Measurements from ENCODE around the gene OR7C1. TPM values are rescaled to one million over a fixed set of nuclear protein-coding genes. Genes with fewer than 3 reads are reported as not detected.

OR7C1 gene
- total and polyA plus RNA-seq, 2 of the 13 experiments (the other 11 are each of a cell fraction or from before 2014, with no cell fraction given): not detected

DNA sequence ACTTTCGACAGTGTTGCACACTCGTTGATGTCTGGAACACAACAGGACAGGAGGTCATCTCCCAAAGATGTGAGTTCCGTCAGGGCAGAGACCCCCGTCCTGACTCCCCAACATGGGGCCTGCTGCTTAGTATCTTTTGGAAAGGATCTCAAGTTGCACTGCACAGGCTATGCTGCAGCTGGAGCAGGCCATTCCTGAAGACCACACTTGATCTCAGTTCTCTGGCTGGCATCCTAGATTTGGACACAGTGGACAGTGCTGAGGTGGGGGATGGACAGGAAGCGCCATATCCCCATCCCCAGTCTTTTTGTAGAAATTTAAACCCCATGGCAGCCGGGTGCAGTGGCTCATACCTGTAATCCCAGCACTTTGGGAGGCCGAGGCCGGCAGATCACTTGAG lies 62.5 kb downstream of the OR7C1 start:
- Histone ChIP-seq H3K4me1 (ENCODE audit: insufficient read depth, low read length) (no peaks in the 10 kb centered on the region), H3K4me3 (replicated peaks in 1 of 3; ENCODE audit: insufficient read depth in 1 of 3, low read depth in 2 of 3, low read length in 3 of 3) (no peak overlapping the region), H3K36me3 (replicated peaks in 1 of 2; ENCODE audit: control insufficient read depth in 1 of 2, insufficient read depth in 2 of 2, low read length in 2 of 2) (no peaks in the 10 kb centered on the region), H3K79me2 (ENCODE audit: insufficient read depth, low read length) (no peaks in the 10 kb centered on the region), H3K27ac (ENCODE audit: extremely low read length, insufficient read depth, low read length) (no peak overlapping the region), H3K27me3 (ENCODE audit: control insufficient read depth in 1 of 2, insufficient read depth in 2 of 2, low read length in 2 of 2) (0 out of 5 replicates have a peak, but pooled peaks cover 0 to 5% of the 10 kb centered on the region in 2 experiments), H3K4me2 (ENCODE audit: low read depth, low read length) (no peak overlapping the region), H3K9ac (ENCODE audit: insufficient read depth, low read depth, low read length) (no peak overlapping the region), H3K9me3 (ENCODE audit: low read length) (no peaks in the 10 kb centered on the region), H4K20me1 (ENCODE audit: insufficient read depth, low read length) (no peaks in the 10 kb centered on the region), H2AFZ (ENCODE audit: low read length) (no peak overlapping the region)
- ATAC-seq (no peak), FAIRE-seq (no peak), DNase-seq (ENCODE audit: low spot score) (no peak)
- TF ChIP-seq ZNF784 (CRISPR knock-in tag; IDR thresholded peaks at IDR 0.05; ENCODE audit: borderline replicate concordance) (no peak), ZNF788 (CRISPR knock-in tag; IDR thresholded peaks at IDR 0.05; ENCODE audit: borderline replicate concordance) (no peak), SNAI1 (CRISPR knock-in tag; IDR thresholded peaks at IDR 0.05; ENCODE audit: borderline replicate concordance) (no peak), ZNF329 (CRISPR knock-in tag; IDR thresholded peaks at IDR 0.05; ENCODE audit: low read depth) (peak; percentile 87)
- BruUV-seq (replicated peaks): no TSS peak
- ChIA-PET POLR2A (no interaction called here), CTCF (ENCODE audit: low intra/inter-chr PET ratio, low total read pairs) (no interaction called here)
- intact Hi-C loops (cut with micrococcal nuclease; ENCODE audit: unreplicated experiment): no loop called here
- in situ Hi-C loops (cut with HindIII; ENCODE audit: extremely low pct_ligation_motif_present, low pct_unique_long_range_greater_than_20kb): no loop called here
- 21% methylated on average over 5 of the region's 8 CpGs for WGBS (ENCODE audit: low lambda C conversion rate)

DNA sequence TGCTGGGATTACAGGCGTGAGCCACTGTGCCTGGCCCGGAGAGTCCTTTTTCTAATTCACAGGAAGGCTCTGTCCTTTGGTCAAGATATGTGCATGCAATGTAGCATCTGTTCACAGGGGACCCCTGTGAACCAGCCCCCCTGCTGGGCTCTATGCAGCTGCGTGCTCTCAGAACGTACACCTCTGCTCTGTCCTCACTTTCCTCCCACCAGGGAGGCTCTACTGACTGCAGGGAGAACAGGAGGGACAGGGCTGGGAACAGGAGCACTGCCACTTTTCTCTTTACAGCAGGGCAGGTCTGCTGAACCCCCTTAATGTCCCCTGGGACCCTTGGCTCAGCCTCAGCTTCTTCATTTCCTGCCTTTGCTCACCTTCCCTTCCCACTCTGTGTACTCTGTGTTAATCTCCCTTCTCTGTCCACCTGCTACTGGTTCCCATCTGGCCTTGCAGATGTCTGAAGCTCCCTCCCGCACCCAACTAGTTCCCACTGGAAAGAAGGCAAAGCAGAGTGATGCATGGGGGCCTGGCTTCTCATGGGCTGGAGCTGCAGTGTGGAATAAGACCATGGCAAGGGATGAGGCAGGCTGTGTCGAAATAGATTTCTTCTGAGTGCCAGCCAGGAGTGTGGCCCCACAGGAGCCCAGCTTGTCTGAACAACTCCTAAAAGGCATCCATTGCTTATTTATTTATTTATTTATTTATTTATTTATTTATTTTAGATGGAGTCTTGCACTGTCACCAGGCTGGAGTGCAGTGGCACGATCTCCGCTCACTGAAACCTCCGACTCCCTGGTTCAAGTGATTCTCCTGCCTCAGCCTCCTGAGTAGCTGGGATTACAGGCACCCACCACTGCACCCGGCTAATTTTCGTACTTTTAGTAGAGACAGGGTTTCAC lies 63.8 kb downstream of the OR7C1 start:
- no TSS peak for BruUV-seq (replicated peaks)
- ChIA-PET POLR2A (no interaction called here), CTCF (ENCODE audit: low intra/inter-chr PET ratio, low total read pairs) (no interaction called here)
- H3K4me3 ChIP-seq (replicated peaks in 1 of 3; ENCODE audit: insufficient read depth in 1 of 3, low read depth in 2 of 3, low read length in 3 of 3): no peak overlapping the region
- no peak overlapping the region for H3K27ac ChIP-seq (ENCODE audit: extremely low read length, insufficient read depth, low read length)
- intact Hi-C loops (cut with micrococcal nuclease; ENCODE audit: unreplicated experiment): no loop called here
- in situ Hi-C loops (cut with HindIII; ENCODE audit: extremely low pct_ligation_motif_present, low pct_unique_long_range_greater_than_20kb): no loop called here
- ATAC-seq: no peak
- no peaks in the 10 kb centered on the region for H3K36me3 ChIP-seq (replicated peaks in 1 of 2; ENCODE audit: control insufficient read depth in 1 of 2, insufficient read depth in 2 of 2, low read length in 2 of 2)
- no peak for FAIRE-seq
- no peaks in the 10 kb centered on the region for H3K4me1 ChIP-seq (ENCODE audit: insufficient read depth, low read length)
- no peaks in the 10 kb centered on the region for H3K79me2 ChIP-seq (ENCODE audit: insufficient read depth, low read length)
- H2AFZ ChIP-seq (ENCODE audit: low read length): no peak overlapping the region
- H3K9ac ChIP-seq (ENCODE audit: insufficient read depth, low read depth, low read length): no peak overlapping the region
- no peaks in the 10 kb centered on the region for H3K9me3 ChIP-seq (ENCODE audit: low read length)
- 32% methylated on average over 9 of the region's 11 CpGs for WGBS (ENCODE audit: low lambda C conversion rate)
- H4K20me1 ChIP-seq (ENCODE audit: insufficient read depth, low read length): no peaks in the 10 kb centered on the region
- no peak for DNase-seq (ENCODE audit: low spot score)
- 0 out of 5 replicates have a peak, but pooled peaks cover 0 to 4% of the 10 kb centered on the region in 2 experiments for H3K27me3 ChIP-seq (ENCODE audit: control insufficient read depth in 1 of 2, insufficient read depth in 2 of 2, low read length in 2 of 2)
- no peak overlapping the region for H3K4me2 ChIP-seq (ENCODE audit: low read depth, low read length)
- no peak for TF ChIP-seq STAG1 (CRISPR knock-in tag; IDR thresholded peaks at IDR 0.05)
- TF ChIP-seq, protein P1, sequence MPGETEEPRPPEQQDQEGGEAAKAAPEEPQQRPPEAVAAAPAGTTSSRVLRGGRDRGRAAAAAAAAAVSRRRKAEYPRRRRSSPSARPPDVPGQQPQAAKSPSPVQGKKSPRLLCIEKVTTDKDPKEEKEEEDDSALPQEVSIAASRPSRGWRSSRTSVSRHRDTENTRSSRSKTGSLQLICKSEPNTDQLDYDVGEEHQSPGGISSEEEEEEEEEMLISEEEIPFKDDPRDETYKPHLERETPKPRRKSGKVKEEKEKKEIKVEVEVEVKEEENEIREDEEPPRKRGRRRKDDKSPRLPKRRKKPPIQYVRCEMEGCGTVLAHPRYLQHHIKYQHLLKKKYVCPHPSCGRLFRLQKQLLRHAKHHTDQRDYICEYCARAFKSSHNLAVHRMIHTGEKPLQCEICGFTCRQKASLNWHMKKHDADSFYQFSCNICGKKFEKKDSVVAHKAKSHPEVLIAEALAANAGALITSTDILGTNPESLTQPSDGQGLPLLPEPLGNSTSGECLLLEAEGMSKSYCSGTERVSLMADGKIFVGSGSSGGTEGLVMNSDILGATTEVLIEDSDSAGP (CRISPR knock-in tag; IDR thresholded peaks at IDR 0.05; ENCODE audit: borderline replicate concordance): no peak
- no peak for TF ChIP-seq KLF9 (CRISPR knock-in tag; IDR thresholded peaks at IDR 0.05; ENCODE audit: low read depth)
- TF ChIP-seq, protein P2, sequence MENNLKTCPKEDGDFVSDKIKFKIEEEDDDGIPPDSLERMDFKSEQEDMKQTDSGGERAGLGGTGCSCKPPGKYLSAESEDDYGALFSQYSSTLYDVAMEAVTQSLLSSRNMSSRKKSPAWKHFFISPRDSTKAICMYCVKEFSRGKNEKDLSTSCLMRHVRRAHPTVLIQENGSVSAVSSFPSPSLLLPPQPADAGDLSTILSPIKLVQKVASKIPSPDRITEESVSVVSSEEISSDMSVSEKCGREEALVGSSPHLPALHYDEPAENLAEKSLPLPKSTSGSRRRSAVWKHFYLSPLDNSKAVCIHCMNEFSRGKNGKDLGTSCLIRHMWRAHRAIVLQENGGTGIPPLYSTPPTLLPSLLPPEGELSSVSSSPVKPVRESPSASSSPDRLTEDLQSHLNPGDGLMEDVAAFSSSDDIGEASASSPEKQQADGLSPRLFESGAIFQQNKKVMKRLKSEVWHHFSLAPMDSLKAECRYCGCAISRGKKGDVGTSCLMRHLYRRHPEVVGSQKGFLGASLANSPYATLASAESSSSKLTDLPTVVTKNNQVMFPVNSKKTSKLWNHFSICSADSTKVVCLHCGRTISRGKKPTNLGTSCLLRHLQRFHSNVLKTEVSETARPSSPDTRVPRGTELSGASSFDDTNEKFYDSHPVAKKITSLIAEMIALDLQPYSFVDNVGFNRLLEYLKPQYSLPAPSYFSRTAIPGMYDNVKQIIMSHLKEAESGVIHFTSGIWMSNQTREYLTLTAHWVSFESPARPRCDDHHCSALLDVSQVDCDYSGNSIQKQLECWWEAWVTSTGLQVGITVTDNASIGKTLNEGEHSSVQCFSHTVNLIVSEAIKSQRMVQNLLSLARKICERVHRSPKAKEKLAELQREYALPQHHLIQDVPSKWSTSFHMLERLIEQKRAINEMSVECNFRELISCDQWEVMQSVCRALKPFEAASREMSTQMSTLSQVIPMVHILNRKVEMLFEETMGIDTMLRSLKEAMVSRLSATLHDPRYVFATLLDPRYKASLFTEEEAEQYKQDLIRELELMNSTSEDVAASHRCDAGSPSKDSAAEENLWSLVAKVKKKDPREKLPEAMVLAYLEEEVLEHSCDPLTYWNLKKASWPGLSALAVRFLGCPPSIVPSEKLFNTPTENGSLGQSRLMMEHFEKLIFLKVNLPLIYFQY (CRISPR knock-in tag; IDR thresholded peaks at IDR 0.05; ENCODE audit: borderline replicate concordance): no peak
- TF ChIP-seq ZNF205 (CRISPR knock-in tag; IDR thresholded peaks at IDR 0.05): no peak
